ENCODE data around the gene OCSTAMP. TPM values are rescaled to one million over a fixed set of nuclear protein-coding genes. Genes with fewer than 3 reads are reported as not detected.

OCSTAMP gene
- total and polyA plus RNA-seq, 10 of the 15 experiments (the other 5 are each of a cell fraction or from before 2014, with no cell fraction given): 0.09 to 0.46 (median 0.22) TPM; not detected in 2

DNA sequence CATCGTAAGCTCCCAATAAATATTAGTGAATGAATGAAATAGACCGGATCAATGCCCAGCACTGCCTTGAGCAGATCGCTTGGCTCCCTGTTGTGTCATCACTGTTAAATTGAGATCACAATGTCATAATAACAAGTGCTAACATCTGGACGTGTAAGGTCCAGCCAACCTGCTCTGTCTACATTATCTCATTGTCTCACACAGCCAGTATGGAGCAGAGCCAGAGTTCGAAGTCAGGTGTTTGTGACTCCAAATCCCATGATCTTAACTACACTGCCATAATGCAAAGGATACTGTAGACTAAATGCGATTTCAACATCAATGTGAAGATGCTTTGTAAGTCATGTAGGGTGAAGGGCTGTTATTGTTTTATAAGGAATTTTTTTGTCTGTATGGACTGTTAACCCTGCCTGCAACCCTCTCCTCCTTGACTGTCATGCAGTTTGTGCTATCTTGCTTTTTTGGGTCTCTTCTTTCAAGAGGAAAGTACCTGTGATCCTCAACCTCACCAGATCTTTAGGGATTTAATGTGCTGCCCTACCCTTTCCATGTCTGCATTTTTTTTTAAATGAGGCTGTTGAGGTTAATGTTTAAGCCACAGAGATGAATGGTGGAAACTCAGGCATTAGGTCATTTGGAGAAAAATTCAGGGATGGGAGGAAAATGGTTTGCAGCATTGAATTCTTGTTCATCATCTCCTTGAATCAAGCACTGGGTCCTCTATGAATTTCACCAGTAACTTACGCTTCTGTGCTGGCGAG lies 49.0 kb upstream of the OCSTAMP start:
- DNase-seq (ENCODE audit: low read depth, low spot score): no peak
- Histone ChIP-seq H3K36me3 (ENCODE audit: control insufficient read depth in 2 of 2, insufficient read depth in 2 of 2, low read length in 1 of 2) (no peaks in the 10 kb centered on the region), H3K27ac (ENCODE audit: control insufficient read depth, insufficient read depth) (no peak overlapping the region), H3K4me1 (ENCODE audit: control insufficient read depth, insufficient read depth, low read length) (no peaks in the 10 kb centered on the region), H3K9ac (ENCODE audit: control insufficient read depth, insufficient read depth, low read length) (no peak overlapping the region), H3K4me2 (ENCODE audit: control insufficient read depth, insufficient read depth) (no peak overlapping the region), H3K4me3 (no peak overlapping the region), H2AFZ (ENCODE audit: control insufficient read depth, low read depth, low read length) (no peak overlapping the region), H3K27me3 (replicated peaks in 1 of 2; ENCODE audit: control insufficient read depth in 2 of 2, insufficient read depth in 2 of 2, low read length in 1 of 2) (peaks cover 0 to 2% of the 10 kb centered on the region in 2 experiments; a peak in 1 of 4 replicates), H3K9me3 (replicated peaks; ENCODE audit: control insufficient read depth, insufficient read depth, low read length) (no peaks in the 10 kb centered on the region), H4K20me1 (ENCODE audit: control insufficient read depth, insufficient read depth) (no peaks in the 10 kb centered on the region), H3K79me2 (ENCODE audit: control insufficient read depth, insufficient read depth, low read length) (no peaks in the 10 kb centered on the region)
- no peak for TF ChIP-seq SMAD5 (IDR thresholded peaks at IDR 0.05; ENCODE audit: low read depth)
- in situ Hi-C loops (cut with MboI) (no loop called here), intact Hi-C loops (cut with micrococcal nuclease; ENCODE audit: unreplicated experiment) (no loop called here)
- CTCF ChIA-PET: no interaction called here
- BruUV-seq (replicated peaks): no TSS peak
- RAD21 ChIA-PET (ENCODE audit: unreplicated experiment): no interaction called here
- SMC1A ChIA-PET (ENCODE audit: uncharacterized antibody, unreplicated experiment): interaction anchor here (0.6 to 1.0 kb wide), 2 partner anchors 62 to 76 kb away, joined by 3 read pairs; no protein-coding TSS in a partner anchor
- POLR2A ChIA-PET: no interaction called here
- ATAC-seq: no peak
- no peak for FAIRE-seq
- whole genome bisulfite sequencing (ENCODE audit: insufficient coverage, insufficient replicate concordance, low lambda C conversion rate, missing lambda C conversion rate): 40% methylated on average over 8 of the region's 8 CpGs

GRCh38 chr20:46595933-46596332 lies 45.5 kb upstream of the OCSTAMP start:
- no peak for DNase-seq (ENCODE audit: low read depth, low spot score)
- RAD21 ChIA-PET (ENCODE audit: unreplicated experiment): no interaction called here
- Histone ChIP-seq H4K20me1 (ENCODE audit: control insufficient read depth, insufficient read depth) (no peaks in the 10 kb centered on the region), H3K9ac (ENCODE audit: control insufficient read depth, insufficient read depth, low read length) (no peak overlapping the region), H3K27me3 (replicated peaks in 1 of 2; ENCODE audit: control insufficient read depth in 2 of 2, insufficient read depth in 2 of 2, low read length in 1 of 2) (peaks cover 0 to 2% of the 10 kb centered on the region in 2 experiments; a peak in 1 of 4 replicates), H3K36me3 (ENCODE audit: control insufficient read depth in 2 of 2, insufficient read depth in 2 of 2, low read length in 1 of 2) (no peaks in the 10 kb centered on the region), H2AFZ (ENCODE audit: control insufficient read depth, low read depth, low read length) (no peak overlapping the region), H3K79me2 (ENCODE audit: control insufficient read depth, insufficient read depth, low read length) (no peaks in the 10 kb centered on the region), H3K4me1 (ENCODE audit: control insufficient read depth, insufficient read depth, low read length) (no peaks in the 10 kb centered on the region), H3K4me3 (no peak overlapping the region), H3K9me3 (replicated peaks; ENCODE audit: control insufficient read depth, insufficient read depth, low read length) (no peaks in the 10 kb centered on the region), H3K4me2 (ENCODE audit: control insufficient read depth, insufficient read depth) (no peak overlapping the region), H3K27ac (ENCODE audit: control insufficient read depth, insufficient read depth) (no peak overlapping the region)
- in situ Hi-C loops (cut with MboI): no loop called here
- 59% methylated on average over 8 of the region's 8 CpGs for WGBS (ENCODE audit: insufficient coverage, insufficient replicate concordance, low lambda C conversion rate, missing lambda C conversion rate)
- intact Hi-C loops (cut with micrococcal nuclease; ENCODE audit: unreplicated experiment): no loop called here
- BruUV-seq (replicated peaks): no TSS peak
- TF ChIP-seq PML (IDR thresholded peaks at IDR 0.05; ENCODE audit: low read length): no peak
- no peak for TF ChIP-seq HCFC1 (IDR thresholded peaks at IDR 0.05; ENCODE audit: low read length)
- TF ChIP-seq SRF (IDR thresholded peaks at IDR 0.05; ENCODE audit: low read depth in 2 of 2, low read length in 2 of 2): no peak
- no peak for TF ChIP-seq IRF4 (IDR thresholded peaks at IDR 0.05; ENCODE audit: low read depth, low read length)
- TF ChIP-seq, protein P1, sequence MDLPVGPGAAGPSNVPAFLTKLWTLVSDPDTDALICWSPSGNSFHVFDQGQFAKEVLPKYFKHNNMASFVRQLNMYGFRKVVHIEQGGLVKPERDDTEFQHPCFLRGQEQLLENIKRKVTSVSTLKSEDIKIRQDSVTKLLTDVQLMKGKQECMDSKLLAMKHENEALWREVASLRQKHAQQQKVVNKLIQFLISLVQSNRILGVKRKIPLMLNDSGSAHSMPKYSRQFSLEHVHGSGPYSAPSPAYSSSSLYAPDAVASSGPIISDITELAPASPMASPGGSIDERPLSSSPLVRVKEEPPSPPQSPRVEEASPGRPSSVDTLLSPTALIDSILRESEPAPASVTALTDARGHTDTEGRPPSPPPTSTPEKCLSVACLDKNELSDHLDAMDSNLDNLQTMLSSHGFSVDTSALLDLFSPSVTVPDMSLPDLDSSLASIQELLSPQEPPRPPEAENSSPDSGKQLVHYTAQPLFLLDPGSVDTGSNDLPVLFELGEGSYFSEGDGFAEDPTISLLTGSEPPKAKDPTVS (IDR thresholded peaks at IDR 0.05; ENCODE audit: low read depth, low read length): no peak
- no peak for FAIRE-seq
- ATAC-seq: no peak
- SMC1A ChIA-PET (ENCODE audit: uncharacterized antibody, unreplicated experiment): no interaction called here
- POLR2A ChIA-PET: no interaction called here
- CTCF ChIA-PET: no interaction called here
